HUES48 (cell line): ENCODE data around the gene CSF1.
A peak's percentile ranks its signal among the peaks of the same experiment; 100 is the strongest.
"Not testable (repeated sequence)": the region's sequence is repeated elsewhere in the genome, so short reads cannot be mapped to it uniquely, and the experiment has no call there.

Experiments
- H3K27ac ChIP-seq: one replicate; pipeline ENCODE4 v1.7.0; 2013; ENCODE audit warnings: low read depth, low read length, inconsistent platforms
- H3K27me3 ChIP-seq: 2 replicates; pipeline ENCODE4 v1.6.1; 2013; ENCODE audit warnings: mild to moderate bottlenecking, low read length; ENCODE audit not compliant: control insufficient read depth, insufficient read depth
- H3K36me3 ChIP-seq: 2 replicates; pipeline ENCODE4 v1.6.1; 2013; ENCODE audit warnings: low read length; ENCODE audit not compliant: control insufficient read depth, insufficient read depth
- H3K4me1 ChIP-seq: 2 replicates; pipeline ENCODE4 v1.6.1; 2013; ENCODE audit warnings: mild to moderate bottlenecking, low read length; ENCODE audit not compliant: control insufficient read depth, insufficient read depth
- H3K4me3 ChIP-seq: 2 replicates; pipeline ENCODE4 v1.5.1; 2013; ENCODE audit warnings: mild to moderate bottlenecking, low read depth, low read length
- H3K9ac ChIP-seq: 2 replicates; pipeline ENCODE4 v1.6.1; 2013; ENCODE audit warnings: mild to moderate bottlenecking, low read depth, low read length, moderate library complexity
- H3K9me3 ChIP-seq: 2 replicates; pipeline ENCODE4 v1.6.1; 2013; ENCODE audit warnings: low read length; ENCODE audit not compliant: control insufficient read depth, insufficient read depth

Gene CSF1

GRCh38 chr1:109910123-109910962 is at the start of gene CSF1:
Gene CSF1 (plus strand): TSS chr1:109910849. CDS start chr1:109911024, 175 bp downstream.
- H3K9me3 ChIP-seq = no peaks in the 10 kb centered on the region
- peaks cover 72% of the 10 kb centered on the region for H3K27me3 ChIP-seq
- H3K36me3 ChIP-seq = no peaks in the 10 kb centered on the region
- no peak within 1 kb of the TSS; the same call in 1 of the 2 replicates for H3K9ac ChIP-seq
- peak within 1 kb of the TSS; percentile 72 for H3K4me3 ChIP-seq
- H3K27ac ChIP-seq = no peak within 1 kb of the TSS
- peaks cover 13% of the 10 kb centered on the region for H3K4me1 ChIP-seq

DNA sequence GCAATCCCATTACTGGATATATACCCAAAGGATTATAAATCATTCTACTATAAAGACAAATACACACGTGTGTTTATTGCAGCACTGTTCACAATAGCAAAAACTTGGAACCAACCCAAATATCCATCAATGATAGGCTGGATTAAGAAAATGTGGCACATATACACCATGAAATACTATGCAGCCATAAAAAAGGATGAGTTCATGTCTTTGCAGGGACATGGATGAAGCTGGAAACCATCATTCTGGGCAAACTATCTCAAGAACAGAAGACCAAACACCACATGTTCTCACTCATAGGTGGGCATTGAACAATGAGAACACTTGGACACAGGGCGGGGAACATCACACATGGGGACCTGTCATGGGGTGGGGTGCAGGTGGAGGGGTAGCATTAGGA is 49.0 kb upstream of the CSF1 start:
- not testable (repeated sequence) for H3K36me3 ChIP-seq, H3K9me3 ChIP-seq, H3K4me3 ChIP-seq, H3K27ac ChIP-seq, H3K27me3 ChIP-seq, H3K9ac ChIP-seq
- H3K4me1 ChIP-seq = peaks cover 13% of the 10 kb centered on the region

DNA sequence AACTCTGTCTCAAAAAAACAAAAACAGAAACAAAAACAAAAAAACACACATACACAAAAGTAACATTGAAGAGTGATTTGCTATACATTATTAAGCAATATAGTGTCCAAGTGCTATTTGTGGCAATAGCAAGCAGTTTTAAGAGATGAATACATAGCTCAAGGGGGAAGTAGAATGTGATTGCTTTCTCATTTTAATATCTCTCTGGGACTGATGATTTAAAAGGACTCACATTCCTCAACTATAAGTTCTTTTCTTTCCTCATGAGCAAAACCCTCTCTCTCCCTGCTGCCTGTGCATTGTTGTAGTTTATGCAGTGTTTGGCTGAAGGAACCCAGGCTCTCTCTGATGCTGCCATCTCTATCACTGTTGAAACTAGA is 47.0 kb upstream of the CSF1 start:
- H3K4me1 ChIP-seq = peaks cover 13% of the 10 kb centered on the region
- no peak overlapping the region for H3K9ac ChIP-seq
- no peaks in the 10 kb centered on the region for H3K36me3 ChIP-seq
- H3K27me3 ChIP-seq = no peaks in the 10 kb centered on the region
- H3K9me3 ChIP-seq = 0 out of 2 replicates have a peak, but pooled peaks cover 3% of the 10 kb centered on the region
- no peak overlapping the region for H3K27ac ChIP-seq
- no peak overlapping the region for H3K4me3 ChIP-seq

DNA sequence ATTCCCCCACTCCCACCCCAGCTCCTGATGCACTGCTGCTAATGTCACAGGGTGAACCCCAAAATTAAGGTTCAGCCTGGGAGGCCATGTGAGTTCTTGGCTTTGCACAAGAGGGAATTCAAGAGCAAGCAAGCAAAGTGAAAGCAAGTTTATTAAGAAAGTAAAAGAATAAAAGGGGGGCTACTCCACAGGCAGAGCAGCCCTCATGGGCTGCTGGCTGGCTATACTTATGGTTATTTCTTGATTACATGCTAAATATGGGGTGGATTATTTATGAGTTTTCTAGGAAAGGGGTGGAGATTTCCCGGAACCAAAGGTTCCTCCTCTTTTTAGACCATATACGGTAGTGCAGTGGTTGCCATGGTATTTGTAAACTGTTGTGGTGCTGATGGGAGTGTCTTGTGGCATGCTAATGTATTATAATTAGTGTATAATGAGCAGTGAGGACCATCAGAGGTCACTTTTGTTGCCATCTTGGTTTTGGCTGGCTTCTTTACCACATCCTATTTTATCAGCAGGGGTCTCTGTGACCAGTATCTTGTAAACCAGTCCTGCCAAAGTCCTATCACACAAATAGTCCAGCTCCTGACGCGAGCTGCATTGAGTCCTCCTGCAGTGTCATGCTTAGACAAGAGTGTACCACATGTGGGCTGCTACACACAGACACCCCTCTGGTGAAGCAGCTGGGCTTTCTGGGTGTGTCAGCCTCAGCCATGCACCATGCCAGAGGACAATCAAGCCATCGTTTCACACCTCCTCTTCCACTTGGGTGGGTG is 46.4 kb upstream of the CSF1 start:
- H3K27me3 ChIP-seq = no peaks in the 10 kb centered on the region
- H3K9ac ChIP-seq = no peak overlapping the region
- no peak overlapping the region for H3K27ac ChIP-seq
- H3K4me1 ChIP-seq = peaks cover 13% of the 10 kb centered on the region
- H3K4me3 ChIP-seq = no peak overlapping the region
- H3K36me3 ChIP-seq = no peaks in the 10 kb centered on the region
- H3K9me3 ChIP-seq = 0 out of 2 replicates have a peak, but pooled peaks cover 3% of the 10 kb centered on the region

DNA sequence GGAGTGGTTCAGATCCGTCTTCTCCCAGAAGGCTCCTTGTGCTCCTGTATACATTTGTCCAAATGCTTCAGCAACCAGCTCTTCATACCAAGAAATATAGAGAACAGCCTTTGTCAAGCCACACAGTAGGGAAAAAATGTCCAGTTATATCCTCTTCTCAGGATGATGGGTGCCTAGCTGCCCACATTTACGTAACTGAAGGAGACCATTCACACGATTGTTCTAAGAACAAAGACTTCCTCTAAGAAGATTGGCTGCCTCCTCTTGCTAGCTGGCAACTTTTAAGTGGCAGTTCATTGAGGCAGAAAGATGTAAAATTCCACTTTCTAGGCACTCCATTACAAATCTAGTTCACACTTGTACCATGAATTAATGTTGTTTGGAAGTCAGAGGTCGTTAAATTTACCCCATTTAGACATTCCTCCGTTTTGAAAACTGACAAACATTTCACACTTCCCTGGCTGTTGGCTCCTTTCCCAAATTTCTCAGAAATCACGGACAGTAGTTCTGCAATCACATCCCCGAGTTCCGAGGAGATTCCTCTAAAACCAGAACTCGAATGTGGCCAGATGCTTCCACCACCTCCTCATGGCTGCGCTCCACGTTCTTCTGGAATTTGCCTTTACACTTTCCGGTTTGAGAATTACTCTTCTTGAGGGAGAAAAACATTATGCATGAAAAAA is 45.6 kb upstream of the CSF1 start:
- H3K27ac ChIP-seq = no peak overlapping the region
- H3K9me3 ChIP-seq = 0 out of 2 replicates have a peak, but pooled peaks cover 3% of the 10 kb centered on the region
- no peaks in the 10 kb centered on the region for H3K27me3 ChIP-seq
- no peak overlapping the region for H3K9ac ChIP-seq
- peaks cover 13% of the 10 kb centered on the region for H3K4me1 ChIP-seq
- H3K36me3 ChIP-seq = no peaks in the 10 kb centered on the region
- no peak overlapping the region for H3K4me3 ChIP-seq

- H3K27me3 ChIP-seq = no peaks in the 10 kb centered on the region
- H3K9ac ChIP-seq = no peak overlapping the region
- peaks cover 13% of the 10 kb centered on the region for H3K4me1 ChIP-seq
- H3K36me3 ChIP-seq = no peaks in the 10 kb centered on the region
- H3K27ac ChIP-seq = no peak overlapping the region
- H3K9me3 ChIP-seq = 0 out of 2 replicates have a peak, but pooled peaks cover 3% of the 10 kb centered on the region
- no peak overlapping the region for H3K4me3 ChIP-seq
Measured at GRCh38 chr1:109866071-109866470, 44.6 kb upstream of the CSF1 start.

GRCh38 chr1:109873278-109874175 is 37.1 kb upstream of the CSF1 start:
- Histone ChIP-seq H3K27ac (peak overlapping the region; percentile 16), H3K9me3 (no peaks in the 10 kb centered on the region), H3K4me1 (peaks cover 40% of the 10 kb centered on the region), H3K4me3 (no peak overlapping the region), H3K9ac (no peak overlapping the region), H3K27me3 (no peaks in the 10 kb centered on the region), H3K36me3 (no peaks in the 10 kb centered on the region)

DNA sequence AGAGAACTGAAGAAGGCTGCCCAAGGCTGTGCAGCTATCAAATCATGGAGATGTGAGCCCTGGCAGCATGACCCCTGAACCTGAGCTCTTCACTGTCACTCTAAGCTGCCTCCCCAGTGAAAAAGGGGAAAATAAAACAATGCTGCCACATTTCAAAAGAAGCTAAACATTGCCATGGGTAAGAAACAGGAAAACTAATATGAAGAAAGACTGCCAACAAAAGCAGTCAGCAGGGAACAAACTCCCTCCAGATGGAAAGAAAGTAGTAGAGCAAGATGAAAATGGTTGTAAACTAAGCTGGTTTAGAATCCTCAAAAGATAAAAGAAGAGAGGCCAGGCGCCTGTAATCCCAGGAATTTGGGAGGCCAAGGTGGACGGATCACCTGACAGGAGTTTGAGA is 36.2 kb upstream of the CSF1 start:
- no peaks in the 10 kb centered on the region for H3K27me3 ChIP-seq
- H3K4me3 ChIP-seq = no peak overlapping the region
- H3K36me3 ChIP-seq = no peaks in the 10 kb centered on the region
- H3K27ac ChIP-seq = peak overlapping the region; percentile 16
- no peak overlapping the region for H3K9ac ChIP-seq
- H3K9me3 ChIP-seq = no peaks in the 10 kb centered on the region
- peaks cover 40% of the 10 kb centered on the region for H3K4me1 ChIP-seq

- no peak overlapping the region for H3K9ac ChIP-seq
- H3K27me3 ChIP-seq = no peaks in the 10 kb centered on the region
- H3K36me3 ChIP-seq = no peaks in the 10 kb centered on the region
- no peak overlapping the region for H3K4me3 ChIP-seq
- no peak overlapping the region for H3K27ac ChIP-seq
- peaks cover 40% of the 10 kb centered on the region for H3K4me1 ChIP-seq
- H3K9me3 ChIP-seq = no peaks in the 10 kb centered on the region
Measured at GRCh38 chr1:109875874-109876273, 34.8 kb upstream of the CSF1 start.

DNA sequence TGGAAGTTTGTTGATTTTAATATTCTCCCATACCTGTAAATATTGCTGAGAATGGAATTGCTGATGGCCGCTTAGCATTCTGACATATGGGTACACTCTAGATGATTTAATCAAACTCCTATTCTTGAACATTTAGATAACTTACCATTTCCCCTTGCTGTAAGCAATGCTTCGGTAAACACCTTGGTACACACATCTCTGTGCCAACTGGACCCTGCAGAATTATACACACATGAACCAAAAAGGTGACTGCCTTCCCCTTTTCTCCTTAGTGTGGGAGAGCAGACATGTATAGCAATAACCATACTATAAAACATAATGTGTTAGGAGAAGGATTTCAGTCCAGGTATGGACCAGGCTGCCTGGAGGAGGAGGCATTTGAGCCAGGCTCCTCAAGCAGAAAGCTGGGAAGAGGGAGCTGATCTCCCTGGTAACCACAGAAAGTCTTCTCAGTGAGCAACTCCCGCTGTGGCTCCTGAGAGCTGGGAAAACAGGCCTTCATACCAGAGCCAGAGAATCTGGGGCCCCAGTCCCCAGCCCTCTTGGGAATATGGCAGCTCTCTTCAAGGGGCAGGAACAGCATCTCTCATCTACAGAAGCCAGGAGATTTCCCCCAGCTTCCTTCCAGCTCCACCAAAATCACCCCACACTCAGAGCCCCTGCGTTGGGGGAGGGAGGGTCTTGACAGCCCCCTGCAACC is 33.9 kb upstream of the CSF1 start:
- Histone ChIP-seq H3K27ac (peak overlapping the region; percentile 90), H3K4me1 (peaks cover 40% of the 10 kb centered on the region), H3K4me3 (no peak overlapping the region), H3K27me3 (no peaks in the 10 kb centered on the region), H3K9me3 (no peaks in the 10 kb centered on the region), H3K36me3 (no peaks in the 10 kb centered on the region), H3K9ac (peak overlapping the region; percentile 33; the same call in 1 of the 2 replicates)
